Mammary epithelial cell (primary cell): ENCODE results near the gene LY6G6D.

Experiments used
- EZH2 ChIP-seq: IDR thresholded peaks from 2 replicates; pipeline ENCODE4 v1.6.1; 2012; ENCODE audit warnings: low read length, inconsistent platforms, borderline replicate concordance
- TF ChIP-seq, protein P1 (sequence below), 2 donors: IDR thresholded peaks in 1 of 2; conservative IDR thresholded peaks in 1 of 2; 2 replicates each; pipeline ENCODE4 v1.5.1; 2011 to 2012; ENCODE audit warnings: inconsistent platforms in 2 of 2, low read length in 2 of 2, mild to moderate bottlenecking in 2 of 2, control low read depth in 1 of 2, low read depth in 1 of 2; ENCODE audit not compliant: insufficient read depth in 1 of 2; ENCODE audit errors: extremely low read depth in 1 of 2

DNA sequence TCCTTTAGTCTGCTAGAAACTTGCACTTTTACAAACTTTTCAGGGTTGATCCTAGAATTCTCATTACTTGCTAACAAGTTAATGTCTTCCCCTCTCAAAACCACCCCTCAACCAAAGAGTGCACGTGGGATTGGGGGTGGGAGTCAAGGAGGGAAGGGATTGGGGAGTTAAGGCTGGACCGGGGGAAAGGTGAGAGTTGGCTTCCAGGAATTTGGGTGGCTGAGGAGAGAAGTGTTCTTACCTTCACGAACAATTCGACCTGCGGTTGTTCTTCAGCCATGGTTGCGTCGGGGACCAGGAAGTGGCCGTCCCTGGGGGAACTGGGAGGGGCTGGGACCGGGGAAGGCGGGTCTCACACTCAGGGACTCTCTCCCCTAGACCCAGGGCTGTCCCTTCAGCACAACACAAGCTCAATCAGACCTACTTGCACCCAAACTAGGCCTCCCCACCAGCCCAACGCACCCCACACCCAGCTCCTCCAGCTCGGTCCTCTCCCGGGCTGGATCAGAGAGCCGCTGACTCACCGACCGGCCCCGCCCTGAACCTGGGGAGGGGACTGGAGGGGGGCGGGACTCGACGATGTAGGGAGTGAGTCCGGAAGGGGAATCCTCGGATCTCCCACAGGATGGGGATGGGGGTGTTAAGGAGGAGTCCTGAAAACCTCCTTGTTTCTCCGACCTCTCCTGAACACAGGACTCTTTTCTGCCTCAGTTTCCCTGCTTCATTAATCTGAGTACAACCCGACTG is 21.0 kb downstream of the LY6G6D start, which contains the start of gene CLIC1:
- TF ChIP-seq, protein P1, sequence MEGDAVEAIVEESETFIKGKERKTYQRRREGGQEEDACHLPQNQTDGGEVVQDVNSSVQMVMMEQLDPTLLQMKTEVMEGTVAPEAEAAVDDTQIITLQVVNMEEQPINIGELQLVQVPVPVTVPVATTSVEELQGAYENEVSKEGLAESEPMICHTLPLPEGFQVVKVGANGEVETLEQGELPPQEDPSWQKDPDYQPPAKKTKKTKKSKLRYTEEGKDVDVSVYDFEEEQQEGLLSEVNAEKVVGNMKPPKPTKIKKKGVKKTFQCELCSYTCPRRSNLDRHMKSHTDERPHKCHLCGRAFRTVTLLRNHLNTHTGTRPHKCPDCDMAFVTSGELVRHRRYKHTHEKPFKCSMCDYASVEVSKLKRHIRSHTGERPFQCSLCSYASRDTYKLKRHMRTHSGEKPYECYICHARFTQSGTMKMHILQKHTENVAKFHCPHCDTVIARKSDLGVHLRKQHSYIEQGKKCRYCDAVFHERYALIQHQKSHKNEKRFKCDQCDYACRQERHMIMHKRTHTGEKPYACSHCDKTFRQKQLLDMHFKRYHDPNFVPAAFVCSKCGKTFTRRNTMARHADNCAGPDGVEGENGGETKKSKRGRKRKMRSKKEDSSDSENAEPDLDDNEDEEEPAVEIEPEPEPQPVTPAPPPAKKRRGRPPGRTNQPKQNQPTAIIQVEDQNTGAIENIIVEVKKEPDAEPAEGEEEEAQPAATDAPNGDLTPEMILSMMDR (conservative IDR thresholded peaks at IDR 0.05 in 1 of 2, IDR thresholded peaks at IDR 0.05 in 1 of 2; ENCODE audit: extremely low read depth in 1 of 2, insufficient read depth in 1 of 2, low read depth in 1 of 2, low read length in 2 of 2) = no peak
- no peak for TF ChIP-seq EZH2
